Esophagus squamous epithelium (tissue), 5 donors: ENCODE data around the gene TBATA. TPM values are rescaled to one million over a fixed set of nuclear protein-coding genes. Genes with fewer than 3 reads are reported as not detected.

ENCODE experiments used
- DNase-seq: peaks from one replicate; lab custom pipeline; 2025; lab: John Stamatoyannopoulos, UW
- H3K27ac ChIP-seq, 4 donors: fragments of 200-600 bp; sonication (generic); one replicate each; pipeline ENCODE4 v1.5.1; 2016 to 2019; ENCODE audit warnings: mild to moderate bottlenecking in 1 of 4
- H3K27me3 ChIP-seq, 4 donors: fragments of 200-600 bp; sonication (generic); 1 replicate in 3 of 4; 2 replicates in 1 of 4; pipeline versions ENCODE4 v1.5.1 to v1.6.0; 2017 to 2021; ENCODE audit warnings: antibody characterized with exemption in 1 of 4
- H3K36me3 ChIP-seq, 3 donors: fragments of 200-600 bp; sonication (generic); one replicate each; pipeline ENCODE4 v1.5.1; 2016 to 2019
- H3K4me1 ChIP-seq, 3 donors: fragments of 200-600 bp; sonication (generic); one replicate each; pipeline ENCODE4 v1.5.1; 2017 to 2019
- H3K4me3 ChIP-seq, 4 donors: fragments of 200-600 bp; sonication (generic); 1 replicate in 3 of 4; 2 replicates in 1 of 4; pipeline ENCODE4 v1.5.1; 2016 to 2019; ENCODE audit warnings: mild to moderate bottlenecking in 2 of 4, moderate library complexity in 1 of 4
- H3K9me3 ChIP-seq, 3 donors: fragments of 200-600 bp; sonication (generic); one replicate each; pipeline ENCODE4 v1.5.1; 2016 to 2019
- POLR2A ChIP-seq, 4 donors: fragments of 450-650 bp; IDR thresholded peaks; one replicate each; pipeline ENCODE4 v1.6.1; 2017; ENCODE audit warnings: antibody characterized with exemption in 4 of 4, mild to moderate bottlenecking in 4 of 4, moderate library complexity in 3 of 4
- WGBS, 2 donors: methylation state at CpG; one replicate each; pipeline ENCODE4 v1.1.5; 2018; 5-methylcytosine and 5-hydroxymethylcytosine counted together
- intact Hi-C: fragments of 100-400 bp; cut with DNase I; formaldehyde crosslinking; loops from one replicate; pipeline ENCODE4 v1.15.0; 2022
- total RNA-seq, 4 donors: library from RNA; depleted of rRNA; stranded (reverse); fragments of >200 nt; gene quantifications; one replicate each; pipeline ENCODE4 v1.1.0, GENCODE V29; 2016
- TF ChIP-seq, protein P1 (sequence below), 6 experiments: fragments of 450-650 bp in 4 of 6; fragments of 200-600 bp in 2 of 6; sonication (generic) in 2 of 6; IDR thresholded peaks; one replicate each; pipeline ENCODE4 v1.5.1; 2016 to 2019; ENCODE audit warnings: antibody characterized with exemption in 6 of 6, mild to moderate bottlenecking in 4 of 6, moderate library complexity in 4 of 6
- donor health status: DM: yes; HTN: yes; CAD: no.

TBATA gene, protein sequence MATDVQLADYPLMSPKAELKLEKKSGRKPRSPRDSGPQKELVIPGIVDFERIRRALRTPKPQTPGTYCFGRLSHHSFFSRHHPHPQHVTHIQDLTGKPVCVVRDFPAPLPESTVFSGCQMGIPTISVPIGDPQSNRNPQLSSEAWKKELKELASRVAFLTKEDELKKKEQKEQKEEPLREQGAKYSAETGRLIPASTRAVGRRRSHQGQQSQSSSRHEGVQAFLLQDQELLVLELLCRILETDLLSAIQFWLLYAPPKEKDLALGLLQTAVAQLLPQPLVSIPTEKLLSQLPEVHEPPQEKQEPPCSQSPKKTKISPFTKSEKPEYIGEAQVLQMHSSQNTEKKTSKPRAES
- not detected for total RNA-seq

DNA sequence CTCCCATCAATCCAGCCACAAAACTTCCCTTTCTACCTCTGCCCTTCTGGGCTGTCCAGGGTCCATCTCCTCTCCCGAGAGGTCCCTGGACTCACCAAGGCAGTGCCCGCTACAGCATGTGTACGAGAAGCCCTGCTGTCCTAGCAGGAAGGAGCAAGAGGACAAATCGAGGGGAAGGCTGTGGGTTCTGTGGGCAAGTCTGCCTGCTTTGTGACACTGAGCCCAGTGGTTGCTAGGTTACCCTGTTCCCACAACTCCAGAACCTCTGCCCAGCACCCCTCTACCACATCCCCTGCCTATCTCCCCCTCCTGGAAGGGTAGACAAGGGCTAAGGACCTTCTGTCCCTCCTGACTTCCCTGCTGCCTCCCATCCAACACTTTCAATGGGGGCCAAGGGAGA, at the start of gene TBATA:
Gene TBATA, minus strand, starts transcription at position 188 of the 400 bp plus-strand sequence. CDS start 1,998 bp downstream, outside the sequence.
- no peak within 1 kb of the TSS for H3K4me3 ChIP-seq
- TF ChIP-seq, protein P1, sequence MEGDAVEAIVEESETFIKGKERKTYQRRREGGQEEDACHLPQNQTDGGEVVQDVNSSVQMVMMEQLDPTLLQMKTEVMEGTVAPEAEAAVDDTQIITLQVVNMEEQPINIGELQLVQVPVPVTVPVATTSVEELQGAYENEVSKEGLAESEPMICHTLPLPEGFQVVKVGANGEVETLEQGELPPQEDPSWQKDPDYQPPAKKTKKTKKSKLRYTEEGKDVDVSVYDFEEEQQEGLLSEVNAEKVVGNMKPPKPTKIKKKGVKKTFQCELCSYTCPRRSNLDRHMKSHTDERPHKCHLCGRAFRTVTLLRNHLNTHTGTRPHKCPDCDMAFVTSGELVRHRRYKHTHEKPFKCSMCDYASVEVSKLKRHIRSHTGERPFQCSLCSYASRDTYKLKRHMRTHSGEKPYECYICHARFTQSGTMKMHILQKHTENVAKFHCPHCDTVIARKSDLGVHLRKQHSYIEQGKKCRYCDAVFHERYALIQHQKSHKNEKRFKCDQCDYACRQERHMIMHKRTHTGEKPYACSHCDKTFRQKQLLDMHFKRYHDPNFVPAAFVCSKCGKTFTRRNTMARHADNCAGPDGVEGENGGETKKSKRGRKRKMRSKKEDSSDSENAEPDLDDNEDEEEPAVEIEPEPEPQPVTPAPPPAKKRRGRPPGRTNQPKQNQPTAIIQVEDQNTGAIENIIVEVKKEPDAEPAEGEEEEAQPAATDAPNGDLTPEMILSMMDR (IDR thresholded peaks at IDR 0.05): no peak
- TF ChIP-seq POLR2A (IDR thresholded peaks at IDR 0.05): no peak
- no peaks in the 10 kb centered on the region for H3K36me3 ChIP-seq
- peaks cover 0 to 5% (median 0%) of the 10 kb centered on the region in 4 donors for H3K27me3 ChIP-seq
- WGBS, 2 donors: 50 to 64% methylated on average over 1 to 2 of the region's 4 CpGs
- peaks cover 0 to 11% (median 0%) of the 10 kb centered on the region in 3 donors for H3K4me1 ChIP-seq
- DNase-seq: no peak
- no peak within 1 kb of the TSS for H3K27ac ChIP-seq
- intact Hi-C loops: no loop called here
- H3K9me3 ChIP-seq: no peaks in the 10 kb centered on the region

DNA sequence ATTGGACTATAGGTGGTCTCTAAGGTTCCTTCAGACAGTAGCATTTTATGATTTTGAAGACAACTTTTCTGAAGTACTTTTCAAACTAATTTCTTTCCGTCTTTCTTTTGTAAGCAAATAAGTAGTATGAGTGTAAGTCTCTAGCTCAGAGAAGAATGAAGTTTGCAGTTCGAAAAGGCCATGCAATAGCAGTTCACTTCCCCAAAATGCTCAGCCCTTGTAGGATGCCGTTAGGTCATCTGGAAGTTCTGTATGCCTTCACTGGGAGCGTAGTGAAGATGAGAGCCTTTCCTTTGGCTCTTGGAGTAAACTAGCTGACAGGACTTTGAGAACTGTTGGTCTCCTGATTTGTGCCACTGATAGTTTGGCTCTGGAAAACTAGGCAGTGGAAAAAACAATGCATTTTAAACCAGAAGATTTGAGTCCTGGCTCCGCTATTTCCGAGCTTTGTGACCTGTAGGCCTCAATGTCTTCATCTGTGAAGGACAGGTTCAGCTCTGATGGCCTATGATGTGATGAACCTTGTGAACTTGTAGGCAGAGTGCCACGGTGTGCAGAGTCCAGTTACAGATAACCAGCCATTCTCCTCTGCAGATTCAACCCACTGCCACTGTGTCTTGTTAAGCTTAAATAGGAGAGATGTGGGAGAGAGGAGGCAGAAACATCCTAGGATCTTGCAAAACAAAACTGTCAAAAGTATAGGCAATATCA, 49.4 kb upstream of the TBATA start:
- TF ChIP-seq, protein P1 (IDR thresholded peaks at IDR 0.05): no peak
- no peak for TF ChIP-seq POLR2A (IDR thresholded peaks at IDR 0.05)
- intact Hi-C loops: no loop called here
- no peaks in the 10 kb centered on the region for H3K27me3 ChIP-seq
- WGBS, 2 donors: 79 to 85% methylated on average over 7 of the region's 7 CpGs
- no peaks in the 10 kb centered on the region for H3K9me3 ChIP-seq
- peaks cover 0 to 31% (median 0%) of the 10 kb centered on the region in 3 donors for H3K36me3 ChIP-seq
- H3K4me3 ChIP-seq: no peak overlapping the region
- DNase-seq: no peak
- H3K27ac ChIP-seq: no peak overlapping the region
- peaks cover 5 to 65% (median 6%) of the 10 kb centered on the region in 3 donors for H3K4me1 ChIP-seq

DNA sequence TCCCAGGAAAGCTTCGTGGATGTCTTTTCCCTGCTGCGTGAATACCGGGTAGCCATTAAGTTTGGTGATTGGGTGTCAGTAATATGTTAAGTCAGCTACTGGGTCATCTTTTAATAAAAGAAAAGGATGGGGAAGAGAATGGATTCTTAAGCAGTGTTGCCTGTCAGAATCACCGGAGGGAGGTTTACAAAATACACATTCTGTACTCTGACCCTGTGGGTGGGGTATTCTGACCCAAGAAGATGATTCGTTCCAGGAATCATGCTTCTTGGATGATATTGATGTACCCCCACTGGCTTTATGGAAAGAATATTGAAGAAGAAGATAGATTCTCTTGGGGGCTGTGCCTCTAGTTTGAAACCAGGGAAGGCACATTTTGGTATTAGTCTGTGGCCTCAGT, 48.8 kb upstream of the TBATA start:
- Histone ChIP-seq H3K4me3 (no peak overlapping the region), H3K27ac (no peak overlapping the region), H3K9me3 (no peaks in the 10 kb centered on the region), H3K4me1 (peaks cover 5 to 65% (median 6%) of the 10 kb centered on the region in 3 donors), H3K27me3 (no peaks in the 10 kb centered on the region), H3K36me3 (peaks cover 0 to 31% (median 0%) of the 10 kb centered on the region in 3 donors)
- intact Hi-C loops: no loop called here
- no peak for DNase-seq
- 77 to 82% methylated on average over 4 to 5 of the region's 5 CpGs for WGBS, 2 donors
- TF ChIP-seq, protein P1 (IDR thresholded peaks at IDR 0.05): no peak
- TF ChIP-seq POLR2A (IDR thresholded peaks at IDR 0.05): no peak

DNA sequence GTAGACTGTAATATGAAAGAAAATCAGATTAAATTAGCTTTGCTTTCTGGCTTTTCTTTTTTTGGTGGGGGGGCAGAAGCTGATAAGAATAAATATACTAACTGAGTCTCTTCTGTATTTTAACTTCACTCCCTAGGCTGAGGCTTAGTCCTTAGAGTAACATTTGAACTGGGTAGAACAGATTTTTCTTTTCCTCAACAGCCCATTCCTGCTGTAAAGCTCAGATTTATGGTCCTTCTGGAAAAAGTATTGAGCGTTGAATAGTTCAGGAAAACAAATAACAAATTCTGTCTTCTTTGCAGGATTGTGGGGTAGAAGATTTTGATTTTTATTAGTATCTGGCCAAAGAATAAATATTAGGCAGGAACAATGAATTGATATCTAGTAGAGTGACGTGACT, 48.4 kb upstream of the TBATA start:
- no peaks in the 10 kb centered on the region for H3K9me3 ChIP-seq
- H3K4me3 ChIP-seq: no peak overlapping the region
- H3K4me1 ChIP-seq: peaks cover 5 to 65% (median 6%) of the 10 kb centered on the region in 3 donors
- no peak overlapping the region for H3K27ac ChIP-seq
- 64 to 100% methylated on average over 2 of the region's 2 CpGs for WGBS, 2 donors
- DNase-seq: no peak
- no peak for TF ChIP-seq POLR2A (IDR thresholded peaks at IDR 0.05)
- TF ChIP-seq, protein P1 (IDR thresholded peaks at IDR 0.05): no peak
- intact Hi-C loops: no loop called here
- peaks cover 0 to 32% (median 0%) of the 10 kb centered on the region in 3 donors for H3K36me3 ChIP-seq
- no peaks in the 10 kb centered on the region for H3K27me3 ChIP-seq
